ENCODE results near the gene TIRAP.
"Not testable (repeated sequence)": the region's sequence is repeated elsewhere in the genome, so short reads cannot be mapped to it uniquely, and the experiment has no call there.

The TIRAP gene, protein sequence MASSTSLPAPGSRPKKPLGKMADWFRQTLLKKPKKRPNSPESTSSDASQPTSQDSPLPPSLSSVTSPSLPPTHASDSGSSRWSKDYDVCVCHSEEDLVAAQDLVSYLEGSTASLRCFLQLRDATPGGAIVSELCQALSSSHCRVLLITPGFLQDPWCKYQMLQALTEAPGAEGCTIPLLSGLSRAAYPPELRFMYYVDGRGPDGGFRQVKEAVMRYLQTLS

GRCh38 chr11:126282736-126283591 is at the start of gene TIRAP:
TSS of gene TIRAP (plus strand) at chr11:126283093. CDS start at chr11:126290895, 7,802 bp downstream.
- DNase-seq: peak; percentile 73

DNA sequence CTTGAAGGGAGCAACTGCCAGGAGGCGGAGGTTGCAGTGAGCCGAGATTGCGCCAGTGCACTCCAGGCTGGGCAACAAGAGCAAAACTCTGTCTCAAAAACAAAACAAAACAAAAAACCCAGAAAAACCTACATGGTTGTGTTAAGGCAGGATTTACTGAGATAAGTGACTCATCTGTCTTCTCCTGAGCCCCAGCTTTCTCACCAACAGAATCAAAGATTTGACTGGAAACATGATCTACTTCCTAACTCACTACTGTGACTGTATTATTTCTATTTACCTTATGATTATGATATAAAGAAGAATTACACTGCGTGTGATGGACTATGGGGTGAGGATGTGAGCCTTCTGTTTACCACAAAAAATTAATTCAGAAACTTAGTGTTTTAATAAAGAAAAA is 49.5 kb upstream of the TIRAP start:
- no peak for DNase-seq

GRCh38 chr11:126246636-126247035 is 36.3 kb upstream of the TIRAP start:
- DNase-seq: no peak

DNA sequence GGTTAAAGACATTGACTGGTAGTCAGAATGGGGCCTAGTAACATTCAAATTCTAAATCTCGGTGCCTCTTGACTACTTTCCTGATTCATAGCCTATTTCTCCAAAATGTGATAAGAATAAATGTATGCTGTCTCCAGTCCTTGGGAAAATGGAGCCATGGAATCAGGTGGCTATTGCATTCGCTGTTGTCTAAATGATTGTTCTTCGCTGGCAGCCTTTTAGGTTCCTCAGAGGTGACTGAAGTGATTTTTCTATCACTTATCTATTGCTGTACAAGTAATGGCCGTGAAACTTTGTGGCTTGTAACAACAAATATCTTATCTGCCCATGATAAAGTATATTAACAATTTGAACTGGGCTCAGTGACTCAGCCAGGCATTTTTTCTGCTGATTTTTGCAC is 29.6 kb upstream of the TIRAP start:
- no peak for DNase-seq

DNA sequence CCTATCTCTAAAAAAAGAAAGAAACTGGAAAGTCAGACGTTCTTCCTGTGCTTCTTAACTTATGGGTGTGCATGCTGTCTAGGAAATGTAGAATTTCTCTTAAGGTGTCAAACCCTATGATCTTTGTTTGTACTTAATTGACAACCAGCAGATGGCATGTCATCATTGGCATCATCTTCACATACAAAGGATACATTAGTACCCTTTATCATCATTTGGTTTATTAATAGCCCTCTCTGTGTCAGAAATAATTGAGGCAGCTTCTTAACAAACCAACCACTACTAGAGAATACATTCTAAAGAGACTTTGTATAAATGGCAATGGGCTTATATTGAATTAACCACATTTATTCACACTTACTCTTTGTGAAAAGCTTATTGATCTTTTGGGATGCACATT is 28.1 kb upstream of the TIRAP start:
- DNase-seq: no peak

DNA sequence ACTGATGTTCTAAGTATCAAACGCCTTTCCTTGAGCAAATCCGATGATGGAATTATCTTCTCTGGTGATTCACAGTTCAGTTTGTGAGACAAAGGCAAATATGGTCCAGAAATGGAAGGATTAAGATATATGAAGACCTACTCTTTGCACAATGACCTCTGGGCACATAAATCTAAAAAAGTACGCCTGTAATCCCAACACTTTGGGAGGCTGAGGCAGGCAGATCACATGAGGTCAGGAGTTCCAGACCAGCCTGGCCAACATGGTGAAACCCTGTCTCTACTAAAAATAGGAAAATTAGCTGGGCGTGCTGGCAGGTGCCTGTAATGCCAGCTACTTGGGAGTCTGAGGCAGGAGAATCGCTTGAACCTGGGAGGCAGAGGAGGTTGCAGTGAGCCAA is 27.4 kb upstream of the TIRAP start:
- DNase-seq: not testable (repeated sequence)

DNA sequence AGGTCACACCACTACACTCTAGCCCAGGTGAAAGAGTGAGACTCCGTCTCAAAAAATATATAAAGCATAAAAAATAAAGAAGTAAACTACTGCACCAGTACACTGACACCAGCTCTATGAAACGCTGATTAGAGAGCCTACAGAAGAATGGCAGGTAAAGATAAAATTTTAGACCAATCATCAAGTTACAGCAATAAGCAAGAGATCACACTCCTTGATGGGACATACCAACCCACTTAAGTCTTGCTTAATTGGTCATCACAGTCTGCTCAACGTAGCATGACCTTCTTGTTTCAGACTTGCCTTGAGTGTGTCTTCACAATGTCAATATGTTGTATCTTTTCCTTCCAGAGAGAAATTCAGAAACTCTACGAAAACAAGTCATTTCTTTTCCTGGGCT is 26.7 kb upstream of the TIRAP start:
- DNase-seq: no peak

- DNase-seq: no peak
These were observed 25.7 kb upstream of the TIRAP start for GRCh38 chr11:126257144-126257543.

DNA sequence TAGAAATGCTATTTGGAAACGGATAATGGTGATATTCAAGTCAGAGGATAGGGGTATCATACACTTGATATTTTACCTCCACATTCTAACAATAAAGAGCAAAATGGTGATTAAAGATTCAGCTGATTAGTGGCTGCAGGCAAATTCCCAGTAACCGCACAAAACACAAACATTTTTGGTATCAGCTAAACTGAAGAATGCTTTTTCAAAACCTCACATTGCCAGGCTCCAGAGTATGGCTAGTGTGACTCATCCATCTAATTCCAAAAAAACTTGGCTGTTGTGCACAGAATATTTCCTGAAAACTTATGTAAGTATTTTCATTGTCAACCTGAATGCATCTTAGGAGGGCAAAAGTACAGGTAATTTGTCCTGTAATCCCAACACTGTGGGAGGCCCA is 25.1 kb upstream of the TIRAP start:
- no peak for DNase-seq

- DNase-seq: no peak
These were observed 20.7 kb upstream of the TIRAP start for GRCh38 chr11:126262216-126262615.

GRCh38 chr11:126263489-126263888 is 19.4 kb upstream of the TIRAP start:
- DNase-seq: no peak

DNA sequence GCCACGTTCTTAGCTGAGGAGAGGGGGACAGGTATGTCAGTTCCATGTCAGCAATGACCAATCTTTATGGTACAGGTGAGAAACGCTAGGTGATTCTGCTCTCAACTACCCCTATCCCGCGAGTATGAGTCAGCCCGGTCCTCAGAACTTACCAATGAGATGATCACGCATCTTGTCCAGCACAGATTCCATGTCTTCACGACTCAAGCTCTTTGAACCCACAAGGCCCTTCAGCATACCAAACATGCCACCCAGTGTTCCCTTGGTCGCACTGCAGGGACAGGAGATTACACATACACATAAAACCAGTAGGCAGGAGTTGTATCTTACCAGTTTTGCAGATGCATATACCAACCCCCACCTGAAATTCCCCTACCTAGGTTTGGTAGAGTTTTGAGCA is 17.1 kb upstream of the TIRAP start:
- peak; percentile 35 for DNase-seq

DNA sequence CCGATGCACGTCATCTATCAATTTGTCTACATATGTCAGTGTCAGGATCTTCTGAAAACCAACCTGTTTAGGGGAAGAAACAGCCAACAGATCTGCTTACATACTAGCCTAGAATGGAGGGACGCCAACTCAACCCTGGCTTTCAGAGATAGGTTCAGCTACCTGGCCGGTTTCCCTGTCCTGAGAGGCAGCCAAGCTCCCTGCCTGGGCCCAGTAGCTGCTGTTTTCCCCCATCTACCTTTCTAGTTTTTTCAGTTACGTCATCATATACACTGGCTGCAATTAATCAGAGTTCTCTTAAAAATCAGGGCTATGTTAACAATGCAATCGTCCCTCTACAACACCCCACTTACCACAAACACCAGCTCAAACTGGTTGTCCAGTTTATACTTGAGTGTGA is 15.2 kb upstream of the TIRAP start:
- no peak for DNase-seq

DNA sequence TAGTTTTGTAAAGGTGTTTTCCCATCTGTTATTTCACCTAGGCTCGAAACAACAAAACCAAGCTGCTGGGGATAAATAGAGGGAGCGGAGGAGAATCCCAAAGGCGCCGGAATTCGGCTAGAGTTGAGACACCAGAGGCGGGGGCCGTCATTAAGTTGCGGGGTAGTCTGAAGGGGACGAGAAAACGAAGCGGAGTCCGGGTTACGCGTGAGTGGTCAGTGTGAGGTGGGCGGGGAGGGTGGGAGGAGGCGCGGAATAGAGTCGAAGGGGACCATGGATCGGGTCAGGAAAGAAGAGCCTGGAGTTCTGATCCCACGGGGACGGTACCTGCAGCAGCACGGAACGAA is 14.6 kb upstream of the TIRAP start:
- no peak for DNase-seq

- peak; percentile 100 for DNase-seq
These were observed 13.9 kb upstream of the TIRAP start, which contains the start of the genes FOXRED1 and SRPRA for GRCh38 chr11:126268708-126269579. TSS of gene FOXRED1 (plus strand) at chr11:126269154. CDS start at chr11:126269207, 53 bp downstream. TSS of gene SRPRA (minus strand) at chr11:126268895. CDS start at chr11:126268804, 91 bp downstream.

DNA sequence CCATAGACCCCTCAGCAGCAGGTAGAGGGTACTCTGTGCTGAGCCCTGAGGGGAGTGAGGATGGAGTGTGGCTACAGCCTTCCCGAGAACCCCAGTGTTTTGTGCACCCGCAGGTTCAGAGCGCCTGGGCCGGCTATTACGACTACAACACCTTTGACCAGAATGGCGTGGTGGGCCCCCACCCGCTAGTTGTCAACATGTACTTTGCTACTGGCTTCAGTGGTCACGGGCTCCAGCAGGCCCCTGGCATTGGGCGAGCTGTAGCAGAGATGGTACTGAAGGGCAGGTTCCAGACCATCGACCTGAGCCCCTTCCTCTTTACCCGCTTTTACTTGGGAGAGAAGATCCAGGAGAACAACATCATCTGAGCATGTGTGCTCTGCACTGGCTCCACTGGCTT is 5.6 kb upstream of the TIRAP start:
- no peak for DNase-seq

GRCh38 chr11:126277780-126278179 is 5.1 kb upstream of the TIRAP start:
- no peak for DNase-seq

GRCh38 chr11:126279191-126279590 is 3.7 kb upstream of the TIRAP start:
- no peak for DNase-seq

GRCh38 chr11:126280595-126280994 is 2.3 kb upstream of the TIRAP start:
- peak; percentile 54 for DNase-seq

DNA sequence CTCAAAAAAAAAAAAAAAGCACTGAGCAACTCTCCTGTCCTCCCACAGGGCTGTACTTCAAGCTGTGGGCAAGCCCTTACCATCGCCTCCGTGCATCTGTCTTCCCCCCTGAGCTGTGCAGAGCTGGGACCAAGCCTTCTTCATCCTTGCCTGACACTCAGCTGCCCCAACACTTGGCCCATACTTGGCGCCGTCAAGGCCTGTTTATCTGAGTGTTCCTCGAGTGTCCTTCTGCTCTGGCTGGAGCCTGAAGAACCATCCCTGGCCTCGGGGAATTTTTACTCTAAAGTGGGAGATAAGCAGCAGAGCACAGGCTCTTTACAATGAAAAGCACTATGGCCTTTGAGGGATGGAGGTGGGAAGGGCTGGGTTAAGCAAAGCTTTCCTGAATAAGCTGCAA is 1.6 kb upstream of the TIRAP start:
- no peak for DNase-seq

DNA sequence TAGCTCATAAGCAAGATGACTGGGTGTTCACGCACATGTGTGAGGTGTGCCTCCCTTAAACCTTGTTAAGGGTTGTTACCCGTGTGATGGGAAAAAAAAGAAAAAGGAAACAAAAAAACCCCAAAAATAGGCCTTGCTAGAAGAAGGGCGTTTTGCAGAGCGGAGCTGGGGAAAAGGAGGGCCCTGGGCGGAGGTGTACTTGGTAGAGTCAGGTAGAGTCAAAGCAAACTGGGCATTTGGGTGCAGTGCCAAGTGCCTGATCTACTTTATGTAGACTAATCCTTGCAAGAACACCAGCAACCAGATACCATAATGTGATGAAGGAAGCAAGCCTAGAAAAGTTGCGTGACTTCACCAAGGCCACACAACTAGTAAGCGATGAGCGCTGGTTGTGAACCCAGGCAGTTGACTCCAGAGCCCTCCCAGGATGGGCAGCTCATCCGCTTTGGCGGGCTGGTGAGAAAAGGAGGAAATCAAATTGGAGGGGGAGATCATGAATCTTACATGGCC is 1.2 kb upstream of the TIRAP start:
- no peak for DNase-seq

DNA sequence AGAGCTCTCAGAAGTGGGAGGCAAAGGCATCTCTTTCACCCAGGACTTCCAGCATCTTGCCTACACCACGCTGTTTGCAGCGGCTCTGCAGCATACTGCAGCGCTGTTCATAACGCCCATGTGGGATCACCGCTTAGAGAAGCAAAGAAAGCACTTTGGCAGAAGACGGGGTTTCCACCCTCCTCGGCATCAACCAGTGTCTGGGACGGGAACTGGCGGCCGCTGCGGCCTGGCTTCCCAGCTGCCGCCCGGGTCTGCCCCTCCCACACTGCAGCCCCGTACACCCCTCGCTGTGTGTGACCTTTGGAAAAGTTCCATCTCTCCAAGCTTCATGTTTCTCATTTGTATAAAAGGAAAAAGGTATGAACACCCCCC is 545 bp upstream of the TIRAP start:
- DNase-seq: peak; percentile 69

- peak; percentile 94 for DNase-seq
These were observed 1.9 kb downstream of the TIRAP start for GRCh38 chr11:126284829-126285228.
